Measurements from ENCODE around the gene NGEF. TPM values are rescaled to one million over a fixed set of nuclear protein-coding genes. Genes with fewer than 3 reads are reported as not detected.

NGEF gene
- total and polyA plus RNA-seq, 4 donors, result 10.6 to 22.6 (median 10.8) TPM

DNA sequence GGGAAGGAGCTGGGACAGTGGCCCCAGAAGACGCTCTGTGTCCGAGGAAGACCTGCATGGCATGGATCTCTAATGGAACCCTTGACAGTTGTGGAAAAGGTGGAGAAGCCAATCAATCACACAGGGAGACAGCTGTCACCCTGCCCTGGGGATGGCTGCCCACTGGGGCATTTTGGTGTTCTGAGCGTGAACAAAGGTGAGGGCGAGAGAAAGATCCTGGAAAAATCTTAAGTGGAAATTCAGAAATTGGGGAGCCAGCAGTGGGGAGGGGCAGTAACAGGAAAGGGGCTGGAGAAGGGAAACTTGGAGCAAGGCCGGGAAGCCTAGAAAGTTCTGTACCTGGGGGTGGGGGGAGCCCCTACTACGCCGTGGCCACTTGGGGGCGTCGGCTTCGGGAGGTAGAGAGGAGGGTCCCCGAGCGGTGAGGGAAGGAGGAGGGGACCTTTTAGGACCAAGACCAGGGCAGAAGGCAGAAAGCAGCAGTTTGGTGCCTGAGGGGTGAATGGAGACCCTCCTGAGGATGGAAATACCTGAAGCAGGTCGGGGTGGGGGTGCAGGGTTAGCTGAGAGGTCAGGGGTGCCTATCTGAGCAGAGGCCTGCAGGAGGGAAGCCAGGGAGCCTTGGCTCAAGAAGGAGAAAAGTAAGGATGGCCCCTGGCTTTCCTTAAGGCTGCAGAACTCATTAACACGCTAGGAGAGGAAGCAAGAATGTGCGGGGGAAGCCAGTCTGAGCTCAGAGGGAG lies 30.0 kb downstream of the NGEF start:
- Histone ChIP-seq H3K9ac (ENCODE audit: low read depth in 1 of 2, low read length in 2 of 2) (no peak overlapping the region), H3K27me3 (ENCODE audit: control insufficient read depth in 4 of 4, insufficient read depth in 4 of 4, low read length in 3 of 4) (no peaks in the 10 kb centered on the region), H3K36me3 (ENCODE audit: control insufficient read depth in 4 of 4, insufficient read depth in 3 of 4, low read depth in 1 of 4, low read length in 3 of 4) (no peaks in the 10 kb centered on the region), H3K9me3 (ENCODE audit: control insufficient read depth in 4 of 4, low read length in 3 of 4) (no peaks in the 10 kb centered on the region), H3K4me1 (ENCODE audit: control insufficient read depth in 4 of 4, insufficient read depth in 4 of 4, low read length in 3 of 4) (no peaks in the 10 kb centered on the region), H3K4me3 (ENCODE audit: low read depth in 1 of 3, low read length in 3 of 3) (no peak overlapping the region), H3K27ac (ENCODE audit: low read depth in 1 of 2, low read length in 2 of 2) (no peak overlapping the region)
- WGBS, result 78% methylated on average over 15 of the region's 15 CpGs
- DNase-seq (ENCODE audit: low spot score), result no peak
- no peak for TF ChIP-seq NR2F2 (IDR thresholded peaks at IDR 0.05)
- TF ChIP-seq YY1 (IDR thresholded peaks at IDR 0.05), result no peak
- no peak for TF ChIP-seq RAD21 (IDR thresholded peaks at IDR 0.05)
- no peak for TF ChIP-seq REST (IDR thresholded peaks at IDR 0.05)
- TF ChIP-seq EGR1 (IDR thresholded peaks at IDR 0.05; ENCODE audit: low read depth in 2 of 2), result no peak
- TF ChIP-seq, protein P1, sequence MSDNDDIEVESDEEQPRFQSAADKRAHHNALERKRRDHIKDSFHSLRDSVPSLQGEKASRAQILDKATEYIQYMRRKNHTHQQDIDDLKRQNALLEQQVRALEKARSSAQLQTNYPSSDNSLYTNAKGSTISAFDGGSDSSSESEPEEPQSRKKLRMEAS (IDR thresholded peaks at IDR 0.05), result no peak
- TF ChIP-seq FOXA1 (IDR thresholded peaks at IDR 0.05), result no peak
- no peak for TF ChIP-seq HNF4A (conservative IDR thresholded peaks at IDR 0.05)
- TF ChIP-seq GABPA (IDR thresholded peaks at IDR 0.05 in 1 of 2, conservative IDR thresholded peaks at IDR 0.05 in 1 of 2), result no peak
- no peak for TF ChIP-seq HNF4G (IDR thresholded peaks at IDR 0.05)
- TF ChIP-seq, protein P2, sequence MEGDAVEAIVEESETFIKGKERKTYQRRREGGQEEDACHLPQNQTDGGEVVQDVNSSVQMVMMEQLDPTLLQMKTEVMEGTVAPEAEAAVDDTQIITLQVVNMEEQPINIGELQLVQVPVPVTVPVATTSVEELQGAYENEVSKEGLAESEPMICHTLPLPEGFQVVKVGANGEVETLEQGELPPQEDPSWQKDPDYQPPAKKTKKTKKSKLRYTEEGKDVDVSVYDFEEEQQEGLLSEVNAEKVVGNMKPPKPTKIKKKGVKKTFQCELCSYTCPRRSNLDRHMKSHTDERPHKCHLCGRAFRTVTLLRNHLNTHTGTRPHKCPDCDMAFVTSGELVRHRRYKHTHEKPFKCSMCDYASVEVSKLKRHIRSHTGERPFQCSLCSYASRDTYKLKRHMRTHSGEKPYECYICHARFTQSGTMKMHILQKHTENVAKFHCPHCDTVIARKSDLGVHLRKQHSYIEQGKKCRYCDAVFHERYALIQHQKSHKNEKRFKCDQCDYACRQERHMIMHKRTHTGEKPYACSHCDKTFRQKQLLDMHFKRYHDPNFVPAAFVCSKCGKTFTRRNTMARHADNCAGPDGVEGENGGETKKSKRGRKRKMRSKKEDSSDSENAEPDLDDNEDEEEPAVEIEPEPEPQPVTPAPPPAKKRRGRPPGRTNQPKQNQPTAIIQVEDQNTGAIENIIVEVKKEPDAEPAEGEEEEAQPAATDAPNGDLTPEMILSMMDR (IDR thresholded peaks at IDR 0.05; ENCODE audit: low read depth, low read length, missing input control), result no peak
- no peak for TF ChIP-seq FOXA2 (IDR thresholded peaks at IDR 0.05)
- no peak for TF ChIP-seq RXRA (IDR thresholded peaks at IDR 0.05)
- no peak for TF ChIP-seq SP1 (IDR thresholded peaks at IDR 0.05)

DNA sequence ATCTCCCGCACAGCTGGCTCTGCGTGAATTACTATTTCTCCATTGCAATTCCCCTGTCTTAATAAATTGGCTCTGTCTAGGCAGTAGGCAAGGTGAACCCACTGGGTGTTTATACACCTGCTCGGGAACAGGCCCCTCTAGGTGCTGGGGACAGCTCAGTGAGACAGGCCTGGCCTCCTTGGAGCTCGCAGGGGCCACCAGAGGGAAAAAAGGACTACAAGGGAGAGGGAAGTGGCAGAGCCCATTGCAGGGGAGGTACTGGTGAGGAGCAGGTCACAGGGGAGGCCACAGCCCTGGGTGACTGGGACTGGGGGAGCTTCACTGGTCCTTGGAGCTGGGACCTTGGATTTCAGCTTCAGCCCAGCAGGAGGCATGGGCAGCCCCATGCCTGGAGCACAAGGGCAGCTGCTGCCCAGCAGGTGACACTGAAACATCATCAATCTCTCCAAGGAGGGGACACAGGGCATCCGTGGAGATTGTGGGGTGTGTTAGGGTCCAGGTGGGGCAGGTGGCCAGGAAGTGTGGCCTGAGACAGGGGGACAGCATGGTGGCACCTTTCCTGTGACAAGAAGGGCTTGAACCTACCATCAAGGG lies 31.2 kb downstream of the NGEF start:
- no peaks in the 10 kb centered on the region for H3K9me3 ChIP-seq (ENCODE audit: control insufficient read depth in 4 of 4, low read length in 3 of 4)
- no peaks in the 10 kb centered on the region for H3K4me1 ChIP-seq (ENCODE audit: control insufficient read depth in 4 of 4, insufficient read depth in 4 of 4, low read length in 3 of 4)
- WGBS, result 80% methylated on average over 5 of the region's 5 CpGs
- TF ChIP-seq EGR1 (IDR thresholded peaks at IDR 0.05; ENCODE audit: low read depth in 2 of 2), result no peak
- TF ChIP-seq REST (IDR thresholded peaks at IDR 0.05), result no peak
- no peak for TF ChIP-seq RXRA (IDR thresholded peaks at IDR 0.05)
- no peak for TF ChIP-seq FOXA1 (IDR thresholded peaks at IDR 0.05)
- TF ChIP-seq, protein P2 (IDR thresholded peaks at IDR 0.05; ENCODE audit: low read depth, low read length, missing input control), result no peak
- TF ChIP-seq JUND (IDR thresholded peaks at IDR 0.05), result no peak
- no peak for TF ChIP-seq YY1 (IDR thresholded peaks at IDR 0.05)
- TF ChIP-seq ATF3 (IDR thresholded peaks at IDR 0.05), result no peak
- no peak for TF ChIP-seq RAD21 (IDR thresholded peaks at IDR 0.05)
- TF ChIP-seq, protein P1 (IDR thresholded peaks at IDR 0.05), result no peak
- no peak for TF ChIP-seq HNF4G (IDR thresholded peaks at IDR 0.05)
- TF ChIP-seq HNF4A (conservative IDR thresholded peaks at IDR 0.05), result no peak
- no peak for TF ChIP-seq TAF1 (conservative IDR thresholded peaks at IDR 0.05)
- no peak for TF ChIP-seq NR2F2 (IDR thresholded peaks at IDR 0.05)
- TF ChIP-seq FOXA2 (IDR thresholded peaks at IDR 0.05), result no peak
- H3K36me3 ChIP-seq (ENCODE audit: control insufficient read depth in 4 of 4, insufficient read depth in 3 of 4, low read depth in 1 of 4, low read length in 3 of 4), result no peaks in the 10 kb centered on the region
- no peak overlapping the region for H3K27ac ChIP-seq (ENCODE audit: low read depth in 1 of 2, low read length in 2 of 2)
- no peak overlapping the region for H3K9ac ChIP-seq (ENCODE audit: low read depth in 1 of 2, low read length in 2 of 2)
- no peak for DNase-seq (ENCODE audit: low spot score)
- H3K4me3 ChIP-seq (ENCODE audit: low read depth in 1 of 3, low read length in 3 of 3), result no peak overlapping the region
- H3K27me3 ChIP-seq (ENCODE audit: control insufficient read depth in 4 of 4, insufficient read depth in 4 of 4, low read length in 3 of 4), result no peaks in the 10 kb centered on the region
